Measurements from ENCODE around the gene SEPTIN7. TPM values are rescaled to one million over a fixed set of nuclear protein-coding genes. Genes with fewer than 3 reads are reported as not detected.

Gene SEPTIN7
- total and polyA plus RNA-seq, 9 of the 15 experiments (the other 6 are each of a cell fraction or from before 2014, with no cell fraction given): 95.0 to 268 (median 163) TPM

GRCh38 chr7:35823440-35823839 is 22.6 kb downstream of the SEPTIN7 start:
- Histone ChIP-seq H3K4me2 (ENCODE audit: insufficient read depth, low read length) (no peak overlapping the region), H3K4me3 (no peak overlapping the region), H3K9me3 (replicated peaks; ENCODE audit: control insufficient read depth, insufficient read depth, low read depth, low read length) (peaks cover 4% of the 10 kb centered on the region; the same call in 1 of the 2 replicates), H3K27ac (ENCODE audit: extremely low read depth, low read depth, low read length) (no peak overlapping the region), H3K4me1 (replicated peaks in 1 of 2; ENCODE audit: control insufficient read depth in 2 of 2, insufficient read depth in 2 of 2, low read length in 2 of 2) (peaks cover 0 to 2% of the 10 kb centered on the region in 2 experiments; a peak in 1 of 5 replicates), H3K9ac (ENCODE audit: insufficient read depth in 1 of 2, low read depth in 2 of 2, low read length in 2 of 2) (no peak overlapping the region), H2AFZ (ENCODE audit: low read depth, low read length) (no peak overlapping the region), H4K20me1 (replicated peaks; ENCODE audit: control insufficient read depth, insufficient read depth, low read length) (0 out of 2 replicates have a peak, but pooled peaks cover 2% of the 10 kb centered on the region), H3K9me1 (ENCODE audit: control insufficient read depth, insufficient read depth, low read length) (no peaks in the 10 kb centered on the region), H3K36me3 (ENCODE audit: control insufficient read depth, insufficient read depth, low read length) (no peaks in the 10 kb centered on the region; the same call in 2 of the 3 replicates), H3K79me2 (ENCODE audit: control insufficient read depth, insufficient read depth, low read length) (peaks cover 95% of the 10 kb centered on the region), H3K27me3 (ENCODE audit: control insufficient read depth in 2 of 2, insufficient read depth in 2 of 2, low read length in 2 of 2) (no peaks in the 10 kb centered on the region)
- intact Hi-C loops (cut with micrococcal nuclease): no loop called here
- 79% methylated on average over 3 of the region's 3 CpGs for WGBS (ENCODE audit: insufficient coverage, low coverage, missing lambda C conversion rate)
- BruUV-seq (replicated peaks): no TSS peak
- TF ChIP-seq CBFA2T2 (conservative IDR thresholded peaks at IDR 0.05): no peak
- TF ChIP-seq CAMTA2 (CRISPR knock-in tag; conservative IDR thresholded peaks at IDR 0.05): no peak
- no peak for TF ChIP-seq USF1 (CRISPR knock-in tag; IDR thresholded peaks at IDR 0.05)
- TF ChIP-seq ID3 (CRISPR knock-in tag; IDR thresholded peaks at IDR 0.05): no peak
- no peak for TF ChIP-seq ID3 (tag; IDR thresholded peaks at IDR 0.05)
- TF ChIP-seq ATF4 (CRISPR knock-in tag; IDR thresholded peaks at IDR 0.05): no peak
- no peak for TF ChIP-seq SIN3B (IDR thresholded peaks at IDR 0.05; ENCODE audit: low read depth)
- TF ChIP-seq HNRNPUL1 (IDR thresholded peaks at IDR 0.05; ENCODE audit: low read length): no peak
- TF ChIP-seq NR1H2 (CRISPR knock-in tag; IDR thresholded peaks at IDR 0.05): no peak
- no peak for TF ChIP-seq FOXM1 (IDR thresholded peaks at IDR 0.05; ENCODE audit: low read depth)
- TF ChIP-seq FOXM1 (CRISPR knock-in tag; IDR thresholded peaks at IDR 0.05; ENCODE audit: low read depth): no peak
- ChIA-PET POLR2A (no interaction called here), CTCF (ENCODE audit: low intra/inter-chr PET ratio) (no interaction called here)
- FAIRE-seq (no peak), ATAC-seq (no peak), DNase-seq (ENCODE audit: extremely low read depth in 1 of 4, low spot score in 3 of 4) (no peak)
- in situ Hi-C loops (cut with MboI): no loop called here

All from K562 (cell line).